ENCODE results near the gene SAMD14. TPM values are rescaled to one million over a fixed set of nuclear protein-coding genes. Genes with fewer than 3 reads are reported as not detected.
A peak's percentile ranks its signal among the peaks of the same experiment; 100 is the strongest.

The SAMD14 gene
- polyA plus RNA-seq, 2 of the 4 experiments (the other 2 are of a cell fraction): 0.12 to 0.75 TPM

- Histone ChIP-seq H3K9me3 (no peaks in the 10 kb centered on the region), H3K4me3 (no peak overlapping the region), H3K27ac (no peak overlapping the region), H3K4me1 (peaks cover 9% of the 10 kb centered on the region; the same call in 2 of the 3 replicates), H3K4me2 (no peak overlapping the region)
- CTCF ChIA-PET: interaction anchor here (0.6 to 17.0 kb wide), 41 partner anchors 7 to 622 kb away, joined by 3 to 817 read pairs (median 6); partner anchors contain the start of genes COL1A1, PPP1R9B and SAMD14
- FAIRE-seq (no peak), DNase-seq (ENCODE audit: low read depth in 1 of 2, low spot score in 1 of 2) (no peak), ATAC-seq (no peak)
- POLR2A ChIA-PET: interaction anchor here (0.5 kb wide), 1 partner anchor 37 kb away, joined by 3 read pairs; no protein-coding TSS in a partner anchor
- TF ChIP-seq TFCP2L1 (CRISPR knock-in tag; IDR thresholded peaks at IDR 0.05) (no peak), RAD21 (conservative IDR thresholded peaks at IDR 0.05 in 1 of 2, IDR thresholded peaks at IDR 0.05 in 1 of 2) (no peak), RARB (CRISPR knock-in tag; IDR thresholded peaks at IDR 0.05) (no peak), CBX8 (IDR thresholded peaks at IDR 0.05) (no peak), FOSB (CRISPR knock-in tag; IDR thresholded peaks at IDR 0.05) (no peak), POLR2A (IDR thresholded peaks at IDR 0.05; ENCODE audit: low read length) (no peak), MAZ (IDR thresholded peaks at IDR 0.05; ENCODE audit: borderline replicate concordance, low read depth, low read length) (no peak), HOXB5 (CRISPR knock-in tag; IDR thresholded peaks at IDR 0.05) (no peak), ZFP36 (IDR thresholded peaks at IDR 0.05; ENCODE audit: borderline replicate concordance, partially characterized antibody) (no peak), NPAS2 (CRISPR knock-in tag; IDR thresholded peaks at IDR 0.05; ENCODE audit: borderline replicate concordance) (no peak)
- WGBS (ENCODE audit: missing lambda C conversion rate): 66% methylated on average over 8 of the region's 8 CpGs
Observed at GRCh38 chr17:50162466-50163254, 32.7 kb upstream of the SAMD14 start.

GRCh38 chr17:50161911-50162288 lies 31.9 kb upstream of the SAMD14 start:
- TF ChIP-seq GATA3 (IDR thresholded peaks at IDR 0.05; ENCODE audit: borderline replicate concordance) (no peak), FOSL2 (IDR thresholded peaks at IDR 0.05) (no peak), FOSL2 (CRISPR knock-in tag; IDR thresholded peaks at IDR 0.05) (no peak), MYC (IDR thresholded peaks at IDR 0.05; ENCODE audit: borderline replicate concordance, low read length) (no peak), RFX5 (IDR thresholded peaks at IDR 0.05) (no peak), JUNB (IDR thresholded peaks at IDR 0.05) (no peak), E2F6 (IDR thresholded peaks at IDR 0.05; ENCODE audit: borderline replicate concordance, low read depth) (no peak), JUN (IDR thresholded peaks at IDR 0.05) (no peak)
- Histone ChIP-seq H3K4me3 (peak overlapping the region; percentile 74; the same call in 1 of the 3 replicates), H3K27ac (peak overlapping the region in 1 of 2 experiments; percentile 62; a peak in 4 of 6 replicates), H3K9me3 (no peaks in the 10 kb centered on the region), H3K4me1 (peaks cover 9% of the 10 kb centered on the region; the same call in 2 of the 3 replicates), H3K4me2 (peak overlapping the region; percentile 98)
- POLR2A ChIA-PET: interaction anchor here (1.4 to 1.8 kb wide), 2 partner anchors 10 to 12 kb away, joined by 3 to 21 read pairs; no protein-coding TSS in a partner anchor
- 46% methylated on average over 16 of the region's 16 CpGs for WGBS (ENCODE audit: missing lambda C conversion rate)
- FAIRE-seq: no peak
- ATAC-seq: peak; percentile 7 to 19; a peak in 4 of 6 replicates
- CTCF ChIA-PET: interaction anchor here (0.6 to 2.8 kb wide), 48 partner anchors 8 to 623 kb away, joined by 3 to 163 read pairs (median 5); partner anchors contain the start of genes COL1A1, PPP1R9B and SAMD14
- no peak for DNase-seq (ENCODE audit: low read depth in 1 of 2, low spot score in 1 of 2)

- H3K27ac ChIP-seq: peak overlapping the region; percentile 80 to 86
- no peak for TF ChIP-seq HDAC2 (IDR thresholded peaks at IDR 0.05)
- TF ChIP-seq JUNB (IDR thresholded peaks at IDR 0.05): no peak
- no peak for TF ChIP-seq POLR2AphosphoS2 (conservative IDR thresholded peaks at IDR 0.05; ENCODE audit: low read length)
- 0 out of 2 replicates have a peak, but pooled peaks have one; percentile 30 for TF ChIP-seq TFCP2L1 (CRISPR knock-in tag; IDR thresholded peaks at IDR 0.05)
- TF ChIP-seq FOSB (CRISPR knock-in tag; IDR thresholded peaks at IDR 0.05): no peak
- no peak for TF ChIP-seq REST (IDR thresholded peaks at IDR 0.05)
- no peak for TF ChIP-seq ZNF302 (CRISPR knock-in tag; IDR thresholded peaks at IDR 0.05)
- TF ChIP-seq BCL3 (IDR thresholded peaks at IDR 0.05): no peak
- no peak for TF ChIP-seq CHD4 (IDR thresholded peaks at IDR 0.05; ENCODE audit: borderline replicate concordance)
- 0 out of 2 replicates have a peak, but pooled peaks have one; percentile 16 for TF ChIP-seq TP53 (CRISPR knock-in tag; IDR thresholded peaks at IDR 0.05)
- TF ChIP-seq JUN (IDR thresholded peaks at IDR 0.05): peak; percentile 55 to 70; a peak in 3 of 5 replicates
Observed at GRCh38 chr17:50161023-50161910, 31.3 kb upstream of the SAMD14 start.

More at GRCh38 chr17:50161023-50161910, 31.3 kb upstream of the SAMD14 start:
- no peaks in the 10 kb centered on the region for H3K9me3 ChIP-seq
- ChIA-PET CTCF (interaction anchor here (0.6 to 2.8 kb wide), 60 partner anchors 9 to 623 kb away, joined by 3 to 163 read pairs (median 4); partner anchors contain the start of genes COL1A1, PPP1R9B and SAMD14), POLR2A (interaction anchor here (0.7 to 1.8 kb wide), 4 partner anchors 9 to 44 kb away, joined by 3 to 21 read pairs (median 4); no protein-coding TSS in a partner anchor)
- FAIRE-seq: peak; percentile 96
- peak; percentile 92 to 100 for DNase-seq (ENCODE audit: low read depth in 1 of 2, low spot score in 1 of 2)
- peak; percentile 88 to 96 for ATAC-seq
- H3K4me3 ChIP-seq: peak overlapping the region; percentile 74
- WGBS (ENCODE audit: missing lambda C conversion rate): 1% methylated on average over 44 of the region's 53 CpGs
- peaks cover 9% of the 10 kb centered on the region; the same call in 2 of the 3 replicates for H3K4me1 ChIP-seq
- H3K4me2 ChIP-seq: peak overlapping the region; percentile 98

All from A549 (cell line).